IPS DF 4.7 (cell line): ENCODE measurements around the gene STAB1.

ENCODE experiments used
- DNase-seq: peaks from one replicate; pipeline ENCODE4 v3.0.0-alpha.2; 2013; ENCODE audit warnings: low spot score; ENCODE audit errors: extremely low read depth

Gene STAB1

GRCh38 chr3:52563984-52564383 lies 68.8 kb downstream of the STAB1 start:
- DNase-seq = no peak

- no peak for DNase-seq
These were observed 72.9 kb downstream of the STAB1 start for GRCh38 chr3:52568069-52568468.

GRCh38 chr3:52570076-52570475 lies 74.9 kb downstream of the STAB1 start:
- DNase-seq = no peak

- no peak for DNase-seq
These were observed 77.1 kb downstream of the STAB1 start for GRCh38 chr3:52572221-52572620.
